Measurements from ENCODE around the gene LASP1. TPM values are rescaled to one million over a fixed set of nuclear protein-coding genes. Genes with fewer than 3 reads are reported as not detected.
A peak's percentile ranks its signal among the peaks of the same experiment; 100 is the strongest.

The LASP1 gene
- polyA plus RNA-seq, 1 donor (not counting 4 experiments of a cell fraction or from before 2014, with no cell fraction given) = 88.1 TPM

DNA sequence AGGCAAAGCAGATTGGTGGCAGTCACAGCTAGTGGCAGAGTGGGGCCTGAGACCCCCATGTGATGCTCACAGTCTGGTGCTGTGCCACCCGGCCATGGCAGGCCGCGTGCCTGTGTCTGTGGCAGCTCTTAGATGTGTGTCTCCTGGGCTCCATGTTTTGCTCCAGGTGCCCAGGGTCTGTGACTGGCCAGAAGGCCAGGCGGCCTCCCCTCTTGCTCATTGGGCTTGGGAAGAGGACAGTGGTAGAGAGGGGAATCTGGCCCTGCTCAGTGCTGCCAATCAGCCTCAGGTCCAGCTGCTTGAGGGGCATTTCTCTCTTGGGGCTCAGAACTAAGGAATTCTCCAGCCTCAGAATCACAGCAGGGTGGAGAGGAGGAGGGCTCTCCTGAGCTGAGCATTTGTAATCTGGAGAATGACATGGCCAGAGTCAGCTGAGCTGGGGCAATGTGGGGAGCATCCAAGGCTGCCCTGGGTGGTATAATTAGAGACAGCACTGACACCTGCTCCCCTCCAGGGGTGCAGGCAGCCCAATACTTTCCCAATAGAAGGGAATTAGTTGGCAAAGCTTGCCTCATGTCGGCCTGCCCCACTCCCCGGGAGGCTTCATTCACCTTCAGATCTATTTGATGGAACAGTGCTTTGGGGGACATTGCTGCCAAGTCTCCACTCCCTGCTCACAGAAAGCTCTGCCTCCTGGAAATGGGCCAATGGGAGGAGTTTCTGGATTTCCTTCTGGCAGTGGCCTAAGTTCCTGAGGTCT lies 52.9 kb downstream of the LASP1 start:
- dilution Hi-C loops (cut with MboI; ENCODE audit: extremely low pct_ligation_motif_present, low sequenced_read_pairs) = no loop called here
- no peaks in the 10 kb centered on the region for H3K9me1 ChIP-seq (ENCODE audit: control insufficient read depth, extremely low read depth, insufficient read depth, low read length)
- no peaks in the 10 kb centered on the region for H4K20me1 ChIP-seq (ENCODE audit: control insufficient read depth, extremely low read depth, insufficient read depth, low read length)
- TF ChIP-seq CTCF (optimal IDR thresholded peaks at IDR 0.05 in 1 of 3, IDR thresholded peaks at IDR 0.05 in 1 of 3, conservative IDR thresholded peaks at IDR 0.05 in 1 of 3; ENCODE audit: extremely low read depth in 1 of 3, insufficient read depth in 2 of 3, low read length in 3 of 3) (peak in 1 of 3 experiments; percentile 19), EZH2 (IDR thresholded peaks at IDR 0.05; ENCODE audit: low read length) (no peak)
- no peaks in the 10 kb centered on the region for H3K4me1 ChIP-seq (ENCODE audit: control insufficient read depth, extremely low read depth, insufficient read depth, low read length)
- H3K9ac ChIP-seq (ENCODE audit: control insufficient read depth, extremely low read depth, insufficient read depth, low read length) = no peak overlapping the region
- H3K79me2 ChIP-seq (ENCODE audit: control insufficient read depth, insufficient read depth, low read length) = no peaks in the 10 kb centered on the region
- no peaks in the 10 kb centered on the region for H3K27me3 ChIP-seq (ENCODE audit: control insufficient read depth, extremely low read depth, insufficient read depth, low read length)
- no peak for FAIRE-seq
- H3K9me3 ChIP-seq (ENCODE audit: control insufficient read depth, low read depth, low read length) = no peaks in the 10 kb centered on the region
- no peak for DNase-seq (ENCODE audit: low read depth, low spot score)
- H3K4me2 ChIP-seq (ENCODE audit: control insufficient read depth, extremely low read depth, insufficient read depth, low read depth, low read length) = no peak overlapping the region
- no peak overlapping the region for H3K27ac ChIP-seq (ENCODE audit: control insufficient read depth, insufficient read depth, low read length)
- H3K36me3 ChIP-seq (ENCODE audit: control insufficient read depth in 2 of 2, extremely low read depth in 1 of 2, insufficient read depth in 2 of 2, low read length in 2 of 2) = peaks cover 18 to 26% of the 10 kb centered on the region in 2 experiments
- H2AFZ ChIP-seq (ENCODE audit: control insufficient read depth, low read length) = no peak overlapping the region
- no peak overlapping the region for H3K4me3 ChIP-seq (ENCODE audit: control insufficient read depth in 2 of 3, extremely low read depth in 1 of 3, insufficient read depth in 2 of 3, low read depth in 1 of 3, low read length in 3 of 3)

GRCh38 chr17:38925263-38925995 lies 55.6 kb downstream of the LASP1 start, which contains the start of gene LASP1NB:
Gene LASP1NB, plus strand, starts transcription at chr17:38925614.
- dilution Hi-C loops (cut with MboI; ENCODE audit: extremely low pct_ligation_motif_present, low sequenced_read_pairs) = no loop called here
- H3K4me3 ChIP-seq (ENCODE audit: control insufficient read depth in 2 of 3, extremely low read depth in 1 of 3, insufficient read depth in 2 of 3, low read depth in 1 of 3, low read length in 3 of 3) = no peak within 1 kb of the TSS

More at GRCh38 chr17:38925263-38925995, 55.6 kb downstream of the LASP1 start, which contains the start of gene LASP1NB:
- DNase-seq (ENCODE audit: low read depth, low spot score) = no peak
- no peak for FAIRE-seq
- H3K4me2 ChIP-seq (ENCODE audit: control insufficient read depth, extremely low read depth, insufficient read depth, low read depth, low read length) = no peak within 1 kb of the TSS
- H3K9ac ChIP-seq (ENCODE audit: control insufficient read depth, extremely low read depth, insufficient read depth, low read length) = no peak within 1 kb of the TSS
- H4K20me1 ChIP-seq (ENCODE audit: control insufficient read depth, extremely low read depth, insufficient read depth, low read length) = no peaks in the 10 kb centered on the region
- peaks cover 0 to 5% of the 10 kb centered on the region in 2 experiments for H3K36me3 ChIP-seq (ENCODE audit: control insufficient read depth in 2 of 2, extremely low read depth in 1 of 2, insufficient read depth in 2 of 2, low read length in 2 of 2)
- H3K27ac ChIP-seq (ENCODE audit: control insufficient read depth, insufficient read depth, low read length) = no peak within 1 kb of the TSS
- no peaks in the 10 kb centered on the region for H3K79me2 ChIP-seq (ENCODE audit: control insufficient read depth, insufficient read depth, low read length)
- no peaks in the 10 kb centered on the region for H3K27me3 ChIP-seq (ENCODE audit: control insufficient read depth, extremely low read depth, insufficient read depth, low read length)
- TF ChIP-seq CTCF (optimal IDR thresholded peaks at IDR 0.05 in 1 of 3, IDR thresholded peaks at IDR 0.05 in 1 of 3, conservative IDR thresholded peaks at IDR 0.05 in 1 of 3; ENCODE audit: extremely low read depth in 1 of 3, insufficient read depth in 2 of 3, low read length in 3 of 3) (no peak), EZH2 (IDR thresholded peaks at IDR 0.05; ENCODE audit: low read length) (no peak)
- no peaks in the 10 kb centered on the region for H3K4me1 ChIP-seq (ENCODE audit: control insufficient read depth, extremely low read depth, insufficient read depth, low read length)
- no peaks in the 10 kb centered on the region for H3K9me1 ChIP-seq (ENCODE audit: control insufficient read depth, extremely low read depth, insufficient read depth, low read length)
- H3K9me3 ChIP-seq (ENCODE audit: control insufficient read depth, low read depth, low read length) = no peaks in the 10 kb centered on the region
- no peak within 1 kb of the TSS for H2AFZ ChIP-seq (ENCODE audit: control insufficient read depth, low read length)

Measured in keratinocyte (primary cell).